ENCODE measurements around the gene PCDHGB5.
"Not testable (repeated sequence)": the region's sequence is repeated elsewhere in the genome, so short reads cannot be mapped to it uniquely, and the experiment has no call there.

The PCDHGB5 gene

DNA sequence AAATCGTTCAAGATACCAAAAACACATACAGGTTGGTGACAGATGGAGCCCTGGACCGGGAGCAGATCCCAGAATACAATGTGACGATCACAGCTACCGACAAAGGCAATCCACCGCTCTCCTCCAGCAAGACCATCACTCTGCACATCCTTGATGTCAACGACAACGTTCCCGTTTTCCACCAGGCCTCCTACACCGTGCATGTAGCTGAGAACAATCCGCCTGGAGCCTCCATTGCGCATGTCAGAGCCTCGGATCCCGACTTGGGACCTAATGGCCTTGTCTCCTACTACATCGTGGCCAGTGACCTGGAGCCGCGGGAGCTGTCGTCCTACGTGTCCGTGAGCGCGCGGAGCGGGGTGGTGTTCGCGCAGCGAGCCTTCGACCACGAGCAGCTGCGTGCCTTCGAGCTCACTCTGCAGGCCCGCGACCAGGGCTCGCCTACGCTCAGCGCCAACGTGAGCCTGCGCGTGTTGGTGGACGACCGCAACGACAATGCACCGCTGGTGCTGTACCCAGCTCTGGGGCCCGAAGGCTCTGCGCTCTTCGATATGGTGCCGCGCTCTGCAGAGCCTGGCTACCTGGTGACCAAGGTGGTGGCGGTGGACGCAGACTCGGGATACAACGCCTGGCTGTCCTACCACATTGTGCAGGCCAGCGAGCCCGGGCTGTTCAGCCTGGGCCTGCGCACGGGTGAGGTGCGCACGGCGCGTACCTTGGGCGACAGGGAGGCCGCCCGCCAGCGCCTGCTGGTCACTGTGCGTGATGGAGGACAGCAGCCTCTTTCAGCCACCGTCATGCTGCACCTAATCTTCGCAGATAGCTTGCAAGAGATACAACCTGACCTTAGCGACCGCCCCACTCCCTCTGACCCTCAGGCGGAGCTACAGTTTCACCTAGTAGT lies 25.9 kb upstream of the PCDHGB5 start:
- Histone ChIP-seq H3K27me3 (ENCODE audit: control insufficient read depth, insufficient read depth, low read length) (no peaks in the 10 kb centered on the region), H3K36me3 (ENCODE audit: control insufficient read depth, insufficient read depth, low read length) (no peaks in the 10 kb centered on the region), H3K4me2 (ENCODE audit: low read length) (no peak overlapping the region), H3K9me3 (ENCODE audit: control insufficient read depth, low read length) (peaks cover 13% of the 10 kb centered on the region), H3K9ac (no peak overlapping the region), H2AFZ (no peak overlapping the region), H3K4me1 (no peaks in the 10 kb centered on the region), H3K79me2 (no peaks in the 10 kb centered on the region), H3K27ac (no peak overlapping the region), H3K4me3 (ENCODE audit: low read depth, low read length) (no peak overlapping the region)
- no peak for TF ChIP-seq CTCF (IDR thresholded peaks at IDR 0.05)

- Histone ChIP-seq H3K9me3 (ENCODE audit: control insufficient read depth, low read length) (peaks cover 13% of the 10 kb centered on the region), H3K4me2 (ENCODE audit: low read length) (no peak within 1 kb of the TSS), H3K4me1 (no peaks in the 10 kb centered on the region), H3K27ac (peak within 1 kb of the TSS; percentile 16), H3K79me2 (no peaks in the 10 kb centered on the region), H3K36me3 (ENCODE audit: control insufficient read depth, insufficient read depth, low read length) (no peaks in the 10 kb centered on the region), H2AFZ (peak within 1 kb of the TSS; percentile 38), H3K4me3 (ENCODE audit: low read depth, low read length) (peak within 1 kb of the TSS; percentile 35), H3K27me3 (ENCODE audit: control insufficient read depth, insufficient read depth, low read length) (no peaks in the 10 kb centered on the region), H3K9ac (no peak within 1 kb of the TSS)
- no peak for TF ChIP-seq CTCF (IDR thresholded peaks at IDR 0.05)
These were observed 24.0 kb upstream of the PCDHGB5 start, which contains the start of gene PCDHGA6 for GRCh38 chr5:141373673-141374317. Gene PCDHGA6 (plus strand): TSS chr5:141373891. CDS start chr5:141374084, 193 bp downstream.

GRCh38 chr5:141374627-141375026 lies 23.1 kb upstream of the PCDHGB5 start:
- Histone ChIP-seq H3K79me2 (no peaks in the 10 kb centered on the region), H3K4me2 (ENCODE audit: low read length) (no peak overlapping the region), H3K4me3 (ENCODE audit: low read depth, low read length) (no peak overlapping the region), H3K27ac (no peak overlapping the region), H3K9ac (no peak overlapping the region), H3K4me1 (no peaks in the 10 kb centered on the region), H3K27me3 (ENCODE audit: control insufficient read depth, insufficient read depth, low read length) (no peaks in the 10 kb centered on the region), H2AFZ (no peak overlapping the region), H3K9me3 (ENCODE audit: control insufficient read depth, low read length) (peaks cover 15% of the 10 kb centered on the region), H3K36me3 (ENCODE audit: control insufficient read depth, insufficient read depth, low read length) (no peaks in the 10 kb centered on the region)
- TF ChIP-seq CTCF (IDR thresholded peaks at IDR 0.05): no peak

DNA sequence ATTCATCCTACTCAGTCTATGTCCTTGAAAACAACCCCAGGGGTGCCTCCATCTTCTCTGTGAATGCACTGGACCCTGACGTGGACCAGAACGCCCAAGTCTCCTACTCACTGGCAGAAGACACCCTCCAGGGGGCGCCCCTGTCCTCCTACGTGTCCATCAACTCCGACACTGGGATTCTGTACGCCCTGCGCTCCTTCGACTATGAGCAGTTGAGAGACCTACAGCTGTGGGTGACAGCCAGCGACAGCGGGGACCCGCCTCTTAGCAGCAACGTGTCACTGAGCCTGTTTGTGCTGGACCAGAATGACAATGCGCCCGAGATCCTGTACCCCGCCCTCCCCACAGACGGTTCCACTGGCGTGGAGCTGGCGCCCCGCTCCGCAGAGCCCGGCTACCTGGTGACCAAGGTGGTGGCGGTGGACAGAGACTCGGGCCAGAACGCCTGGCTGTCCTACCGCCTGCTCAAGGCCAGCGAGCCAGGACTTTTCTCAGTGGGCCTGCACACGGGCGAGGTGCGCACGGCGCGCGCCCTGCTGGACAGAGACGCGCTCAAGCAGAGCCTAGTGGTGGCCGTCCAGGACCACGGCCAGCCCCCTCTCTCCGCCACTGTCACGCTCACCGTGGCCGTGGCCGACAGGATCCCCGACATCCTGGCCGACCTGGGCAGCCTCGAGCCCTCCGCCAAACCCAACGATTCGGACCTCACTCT lies 22.1 kb upstream of the PCDHGB5 start:
- not testable (repeated sequence) for H3K79me2 ChIP-seq; H3K4me1 ChIP-seq; H3K9ac ChIP-seq; H3K27ac ChIP-seq; H3K4me3 ChIP-seq (ENCODE audit: low read depth, low read length); H3K4me2 ChIP-seq (ENCODE audit: low read length); H3K36me3 ChIP-seq (ENCODE audit: control insufficient read depth, insufficient read depth, low read length); H2AFZ ChIP-seq; H3K27me3 ChIP-seq (ENCODE audit: control insufficient read depth, insufficient read depth, low read length)
- peaks cover 10% of the 10 kb centered on the region for H3K9me3 ChIP-seq (ENCODE audit: control insufficient read depth, low read length)
